ENCODE data around the gene TRIM17.
A peak's percentile ranks its signal among the peaks of the same experiment; 100 is the strongest.

Gene TRIM17

DNA sequence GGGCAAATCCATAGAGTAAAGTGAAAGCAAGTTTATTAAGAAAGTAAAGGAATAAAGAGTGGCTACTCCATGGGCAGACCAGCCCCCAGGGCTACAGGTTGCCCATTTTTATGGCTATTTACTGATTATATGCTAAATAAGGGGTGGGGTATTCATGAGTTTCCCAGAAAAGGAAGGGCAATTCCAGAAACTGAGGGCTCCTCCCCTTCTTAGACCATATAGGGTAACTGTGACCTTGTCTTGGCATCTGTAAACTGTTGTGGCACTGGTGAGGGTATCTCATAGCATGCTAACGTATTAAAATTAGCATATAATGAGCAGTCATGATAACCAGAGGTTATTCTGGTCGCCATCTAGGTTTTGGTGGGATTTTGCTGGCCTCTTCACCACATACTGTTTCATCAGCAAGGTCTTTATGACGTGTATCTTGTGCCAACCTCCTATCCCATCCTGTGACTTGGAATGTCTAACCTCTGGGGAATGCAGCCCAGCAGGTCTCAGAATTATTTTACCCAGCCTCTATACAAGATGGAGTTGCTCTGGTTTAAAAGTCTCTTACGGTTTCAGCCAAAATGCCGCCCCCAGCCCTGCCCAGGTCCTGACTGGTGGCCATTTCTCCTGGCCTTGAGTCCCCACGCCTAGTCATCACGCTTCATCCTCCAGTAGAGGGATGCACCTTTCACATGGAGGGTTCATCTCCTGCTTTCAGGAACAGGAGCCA is 982 bp upstream of the TRIM17 start:
- DNase-seq (ENCODE audit: low read depth in 2 of 2) = no peak

- DNase-seq (ENCODE audit: low read depth in 2 of 2) = no peak
These were observed 400 bp upstream of the TRIM17 start for GRCh38 chr1:228417061-228417460.

- DNase-seq (ENCODE audit: low read depth in 2 of 2) = no peak
These were observed 826 bp downstream of the TRIM17 start for GRCh38 chr1:228415853-228416216.

GRCh38 chr1:228415221-228415620 is 1.4 kb downstream of the TRIM17 start:
- DNase-seq (ENCODE audit: low read depth in 2 of 2) = no peak

- DNase-seq (ENCODE audit: low read depth in 2 of 2) = no peak
These were observed 2.0 kb downstream of the TRIM17 start for GRCh38 chr1:228414511-228415211.

- no peak for DNase-seq (ENCODE audit: low read depth in 2 of 2)
These were observed 3.2 kb downstream of the TRIM17 start for GRCh38 chr1:228413241-228414010.

GRCh38 chr1:228411548-228412430 is 4.9 kb downstream of the TRIM17 start:
- no peak for DNase-seq (ENCODE audit: low read depth in 2 of 2)

DNA sequence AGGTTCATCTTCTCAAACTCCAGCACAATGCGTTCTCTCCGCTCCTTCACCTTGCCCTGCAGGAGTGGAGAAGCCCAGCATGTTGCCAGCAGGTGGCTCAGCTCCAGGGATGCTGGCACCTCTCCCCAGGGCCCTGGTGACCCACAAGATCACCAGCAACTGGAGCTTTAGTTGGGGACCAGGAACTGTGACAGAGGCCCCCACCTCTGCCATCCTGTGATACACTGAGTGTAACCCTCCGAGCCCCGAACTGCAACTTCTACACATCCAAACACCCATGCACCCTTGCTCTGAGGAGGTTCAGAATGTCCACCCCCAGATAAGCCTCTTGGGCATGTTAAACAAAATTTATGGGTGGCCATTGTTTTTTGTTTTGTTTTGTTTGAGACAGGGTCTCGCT is 5.5 kb downstream of the TRIM17 start:
- no peak for DNase-seq (ENCODE audit: low read depth in 2 of 2)

- DNase-seq (ENCODE audit: low read depth in 2 of 2) = no peak
These were observed 6.0 kb downstream of the TRIM17 start for GRCh38 chr1:228410671-228411070.

DNA sequence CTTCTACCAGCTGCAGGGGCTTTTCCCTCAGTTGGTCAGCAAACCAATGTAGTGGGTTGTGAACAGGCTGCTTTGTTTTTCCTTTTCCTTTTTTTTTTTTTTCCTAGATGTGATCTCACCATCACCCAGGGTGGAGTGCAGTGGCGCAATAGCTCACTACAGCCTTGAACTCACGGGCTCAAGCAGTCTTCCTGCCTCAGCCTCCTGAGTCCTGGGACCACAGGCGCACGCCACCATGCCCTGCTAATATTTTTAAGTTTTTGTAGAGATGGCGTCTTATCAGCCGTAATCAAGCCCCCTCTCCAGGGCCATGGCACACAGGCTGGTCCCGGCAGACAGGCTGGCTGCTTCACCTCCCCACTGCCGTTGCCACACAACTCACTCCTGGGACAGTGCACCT is 6.6 kb downstream of the TRIM17 start:
- DNase-seq (ENCODE audit: low read depth in 2 of 2) = no peak

GRCh38 chr1:228408869-228409805 is 7.5 kb downstream of the TRIM17 start:
- no peak for DNase-seq (ENCODE audit: low read depth in 2 of 2)

DNA sequence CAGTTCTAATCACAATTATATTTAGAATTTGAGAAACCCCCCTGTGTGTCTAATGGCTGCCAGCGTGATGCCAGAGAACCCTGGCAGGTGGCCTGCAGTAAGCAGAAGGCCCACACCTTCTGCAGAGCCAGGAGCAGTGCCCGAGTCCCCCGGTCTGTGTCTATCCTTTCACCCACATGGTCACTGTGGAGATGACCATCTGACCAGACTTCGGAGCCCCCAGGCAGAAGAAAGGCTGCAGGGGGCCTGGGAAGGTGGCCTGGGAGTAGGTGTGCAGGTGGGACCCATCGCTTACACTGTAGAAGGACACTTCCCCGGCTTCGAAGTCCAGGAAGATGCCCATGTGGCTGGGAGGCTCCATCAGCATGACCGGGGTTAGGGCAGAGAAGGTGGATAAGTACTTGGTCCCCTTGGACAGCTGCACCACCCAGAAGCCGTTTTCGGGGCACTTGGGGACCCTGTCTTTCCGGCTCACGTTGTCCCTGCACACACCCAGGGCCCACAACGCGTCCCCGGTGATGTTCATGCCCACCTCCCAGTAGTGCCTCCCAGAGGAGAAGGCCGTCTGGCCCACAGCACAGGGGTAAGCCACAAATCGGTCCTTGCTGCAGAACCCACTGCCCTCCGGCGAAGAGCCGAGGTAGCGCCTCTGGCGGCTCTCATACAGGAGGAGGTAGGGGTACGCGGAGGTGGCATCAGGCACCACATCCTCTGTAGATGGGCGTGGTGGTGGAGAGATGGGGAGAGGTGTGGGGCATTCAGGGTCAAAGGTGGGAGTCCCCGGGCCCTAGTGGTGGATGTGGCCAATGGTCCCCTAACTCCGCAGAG is 8.4 kb downstream of the TRIM17 start:
- no peak for DNase-seq (ENCODE audit: low read depth in 2 of 2)

- no peak for DNase-seq (ENCODE audit: low read depth in 2 of 2)
These were observed 9.3 kb downstream of the TRIM17 start for GRCh38 chr1:228407106-228408040.

GRCh38 chr1:228405979-228406228 is 10.8 kb downstream of the TRIM17 start:
- peak in 1 of 2 donors; percentile 18 for DNase-seq (ENCODE audit: low read depth in 2 of 2)

DNA sequence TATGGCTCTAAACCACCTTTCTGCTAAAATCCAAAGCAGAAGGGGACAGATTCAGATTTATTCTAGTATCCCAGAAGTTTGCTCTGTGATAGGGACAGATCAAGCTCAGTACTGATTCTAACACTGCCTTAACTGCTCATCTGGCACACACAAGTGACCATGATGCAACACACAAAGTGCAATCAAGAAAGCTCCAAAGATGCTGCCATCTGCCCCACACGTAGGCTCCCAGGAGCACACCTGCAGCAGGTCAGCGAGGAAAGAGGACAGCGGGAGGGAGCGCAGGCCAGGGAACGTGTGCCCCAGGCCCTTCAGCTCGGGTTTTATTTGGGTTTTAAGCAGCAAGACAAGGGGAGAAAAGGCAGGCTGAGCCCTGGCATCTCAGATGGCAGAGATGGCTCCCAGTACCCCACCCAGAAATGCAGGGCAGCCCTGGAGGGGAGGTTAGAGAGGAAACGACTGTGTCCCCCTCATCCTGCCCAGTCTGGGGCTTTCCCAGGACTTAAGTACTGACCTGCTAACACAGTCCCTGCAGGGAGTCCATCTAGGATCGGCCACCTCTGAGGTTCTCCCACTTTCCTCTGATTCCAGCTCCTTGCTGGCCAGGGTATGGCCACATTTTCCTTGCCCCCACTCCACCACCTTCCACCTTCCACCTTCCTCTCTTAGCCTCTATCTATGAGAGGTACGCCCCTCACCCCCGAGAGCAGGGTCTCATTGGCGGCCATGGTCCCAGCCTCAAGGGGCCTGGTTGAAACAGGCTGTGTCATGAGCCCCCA is 11.3 kb downstream of the TRIM17 start:
- no peak for DNase-seq (ENCODE audit: low read depth in 2 of 2)

- DNase-seq (ENCODE audit: low read depth in 2 of 2) = no peak
These were observed 12.4 kb downstream of the TRIM17 start for GRCh38 chr1:228404107-228404720.

- DNase-seq (ENCODE audit: low read depth in 2 of 2) = no peak
These were observed 13.4 kb downstream of the TRIM17 start for GRCh38 chr1:228403231-228403631.

DNA sequence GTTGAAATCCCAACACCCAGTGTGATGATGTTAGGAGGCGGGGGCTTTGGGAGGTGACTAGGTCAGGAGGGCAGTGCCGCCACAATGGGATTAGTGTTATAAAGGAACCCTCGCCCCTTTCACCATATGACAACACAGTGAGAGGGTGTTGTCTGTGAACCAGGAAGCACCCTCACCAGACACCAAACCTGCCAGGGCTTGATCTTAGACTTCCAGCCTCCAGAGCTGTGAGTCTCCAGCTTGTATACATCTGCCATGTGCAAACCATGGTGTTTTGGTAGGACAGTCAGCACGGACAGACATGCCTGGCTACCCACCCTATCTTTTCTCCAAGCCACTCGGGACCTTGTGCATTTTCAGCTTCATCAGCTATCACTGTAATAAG is 14.0 kb downstream of the TRIM17 start:
- DNase-seq (ENCODE audit: low read depth in 2 of 2) = no peak

Data from stimulated activated CD8-positive, alpha-beta memory T cell treated with anti-CD3 and anti-CD28 coated beads, Interleukin-7, amount 100 ng/mL, for 4 hours (primary cell).